ENCODE results near the gene CD37. TPM values are rescaled to one million over a fixed set of nuclear protein-coding genes. Genes with fewer than 3 reads are reported as not detected.

CD37 gene
- total and polyA plus RNA-seq, 8 donors = 2.2 to 30.3 (median 6.3) TPM; not detected in 2

- H3K9me3 ChIP-seq = no peaks in the 10 kb centered on the region
- peaks cover 34 to 74% (median 36%) of the 10 kb centered on the region in 4 donors for H3K4me1 ChIP-seq
- peaks cover 8 to 20% (median 18%) of the 10 kb centered on the region in 4 donors for H3K36me3 ChIP-seq
- no peak for TF ChIP-seq CTCF (IDR thresholded peaks at IDR 0.05)
- TF ChIP-seq EP300 (IDR thresholded peaks at IDR 0.05) = no peak
- TF ChIP-seq POLR2A (IDR thresholded peaks at IDR 0.05) = no peak
- no peak for TF ChIP-seq POLR2AphosphoS5 (IDR thresholded peaks at IDR 0.05)
- H3K4me3 ChIP-seq = peak overlapping the region in 2 of 4 donors; percentile 40 to 56
- H3K27ac ChIP-seq = peak overlapping the region in 1 of 5 donors; percentile 93
- no peak for DNase-seq
- WGBS, 5 donors = 60 to 70% (median 61%) methylated on average over 18 to 19 of the region's 19 CpGs
- intact Hi-C loops (cut with DNase I; ENCODE audit: low total_unique reads) = no loop called here
- H3K27me3 ChIP-seq = no peaks in the 10 kb centered on the region
Measured at GRCh38 chr19:49337267-49338022, 2.2 kb downstream of the CD37 start.

- DNase-seq = no peak
- Histone ChIP-seq H3K9me3 (no peaks in the 10 kb centered on the region), H3K4me3 (peak overlapping the region; percentile 40 to 56 (median 43)), H3K27me3 (no peaks in the 10 kb centered on the region), H3K36me3 (peaks cover 15 to 27% (median 25%) of the 10 kb centered on the region in 4 donors), H3K4me1 (peaks cover 34 to 70% (median 36%) of the 10 kb centered on the region in 4 donors), H3K27ac (peak overlapping the region in 4 of 5 donors; percentile 82 to 93 (median 92))
- TF ChIP-seq POLR2AphosphoS5 (IDR thresholded peaks at IDR 0.05) (no peak), CTCF (IDR thresholded peaks at IDR 0.05) (no peak)
- intact Hi-C loops (cut with DNase I; ENCODE audit: low total_unique reads) = no loop called here
- 19 to 38% (median 20%) methylated on average over 17 to 34 of the region's 34 CpGs for WGBS, 5 donors
Measured at GRCh38 chr19:49338023-49338677, 2.9 kb downstream of the CD37 start.

DNA sequence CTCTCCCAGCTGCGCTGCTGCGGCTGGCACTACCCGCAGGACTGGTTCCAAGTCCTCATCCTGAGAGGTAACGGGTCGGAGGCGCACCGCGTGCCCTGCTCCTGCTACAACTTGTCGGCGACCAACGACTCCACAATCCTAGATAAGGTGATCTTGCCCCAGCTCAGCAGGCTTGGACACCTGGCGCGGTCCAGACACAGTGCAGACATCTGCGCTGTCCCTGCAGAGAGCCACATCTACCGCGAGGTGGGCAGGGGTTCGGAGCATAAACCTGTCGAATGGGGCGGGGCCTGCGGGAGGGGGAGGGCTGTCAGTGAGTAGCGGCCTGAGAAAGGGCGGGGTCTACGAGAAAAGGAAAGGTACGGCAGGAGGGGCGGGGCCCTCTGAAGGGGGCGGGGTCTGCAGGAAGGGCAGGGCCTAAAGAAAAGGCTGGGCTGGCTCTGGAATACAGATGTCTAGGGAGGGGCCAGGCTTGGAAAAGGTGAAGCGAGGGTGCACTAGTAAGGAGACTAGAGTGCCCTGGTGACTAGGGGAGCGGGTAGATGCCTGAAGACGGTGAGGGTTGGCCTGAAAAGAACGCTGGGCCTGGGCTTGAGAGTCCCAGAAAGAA is 3.6 kb downstream of the CD37 start:
- TF ChIP-seq EP300 (IDR thresholded peaks at IDR 0.05) (no peak), CTCF (IDR thresholded peaks at IDR 0.05) (no peak), POLR2AphosphoS5 (IDR thresholded peaks at IDR 0.05) (no peak), POLR2A (IDR thresholded peaks at IDR 0.05) (no peak)
- H3K27me3 ChIP-seq = no peaks in the 10 kb centered on the region
- WGBS, 5 donors = 13 to 28% (median 16%) methylated on average over 30 of the region's 30 CpGs
- DNase-seq = peak; percentile 94 to 96
- H3K4me3 ChIP-seq = peak overlapping the region; percentile 40 to 56 (median 43)
- peaks cover 34 to 64% (median 36%) of the 10 kb centered on the region in 4 donors for H3K4me1 ChIP-seq
- H3K9me3 ChIP-seq = no peaks in the 10 kb centered on the region
- H3K27ac ChIP-seq = peak overlapping the region; percentile 82 to 96 (median 93)
- intact Hi-C loops (cut with DNase I; ENCODE audit: low total_unique reads) = no loop called here
- peaks cover 21 to 34% (median 31%) of the 10 kb centered on the region in 4 donors for H3K36me3 ChIP-seq

GRCh38 chr19:49339301-49340068 is 4.3 kb downstream of the CD37 start:
- intact Hi-C loops (cut with DNase I; ENCODE audit: low total_unique reads) = no loop called here
- Histone ChIP-seq H3K9me3 (no peaks in the 10 kb centered on the region), H3K27ac (peak overlapping the region; percentile 82 to 96 (median 93)), H3K4me1 (peaks cover 34 to 57% (median 36%) of the 10 kb centered on the region in 4 donors), H3K27me3 (no peaks in the 10 kb centered on the region), H3K36me3 (peaks cover 24 to 41% (median 38%) of the 10 kb centered on the region in 4 donors), H3K4me3 (peak overlapping the region; percentile 40 to 56 (median 43))
- TF ChIP-seq EP300 (IDR thresholded peaks at IDR 0.05) (no peak), POLR2AphosphoS5 (IDR thresholded peaks at IDR 0.05) (peak; percentile 49 to 92 (median 81))
- peak; percentile 87 to 97 for DNase-seq
- WGBS, 5 donors = 12 to 43% (median 20%) methylated on average over 22 to 47 of the region's 47 CpGs
